Gastroesophageal sphincter (tissue), 4 donors: ENCODE measurements around the gene TMEM214. TPM values are rescaled to one million over a fixed set of nuclear protein-coding genes. Genes with fewer than 3 reads are reported as not detected.

Experiments used
- ATAC-seq: fragments of 150-250 bp; one replicate; pipeline ENCODE4 v1.9.1; 2016; ENCODE audit warnings: mild to moderate bottlenecking, moderate library complexity
- H3K27ac ChIP-seq, 4 donors: fragments of 200-600 bp; sonication (generic) in 3 of 4; 1 replicate in 3 of 4; 2 replicates in 1 of 4; pipeline ENCODE4 v1.5.1; 2016 to 2019
- H3K27me3 ChIP-seq: fragments of 200-600 bp; sonication (generic); one replicate; pipeline ENCODE4 v1.5.1; 2019
- H3K36me3 ChIP-seq, 2 donors: fragments of 200-600 bp; sonication (generic); one replicate each; pipeline ENCODE4 v1.5.1; 2019; ENCODE audit warnings: control low read depth in 1 of 2
- H3K4me1 ChIP-seq, 3 donors: fragments of 200-600 bp; sonication (generic); 1 replicate in 2 of 3; 2 replicates in 1 of 3; pipeline ENCODE4 v1.5.1; 2016 to 2019; ENCODE audit warnings: control low read depth in 2 of 3
- H3K4me3 ChIP-seq, 2 donors: fragments of 200-600 bp; sonication (generic); one replicate each; pipeline ENCODE4 v1.5.1; 2019; ENCODE audit warnings: mild to moderate bottlenecking in 1 of 2, moderate library complexity in 1 of 2
- H3K9me3 ChIP-seq, 3 donors: fragments of 200-600 bp; sonication (generic); one replicate each; pipeline ENCODE4 v1.5.1; 2017 to 2019; ENCODE audit warnings: control low read depth in 2 of 3
- EP300 ChIP-seq: sonication (generic); formaldehyde crosslinking; IDR thresholded peaks from one replicate; pipeline ENCODE4 v1.6.1; 2017; ENCODE audit warnings: antibody characterized with exemption, mild to moderate bottlenecking
- POLR2A ChIP-seq, 2 donors: fragments of 450-650 bp; IDR thresholded peaks; one replicate each; pipeline ENCODE4 v1.6.1; 2017; ENCODE audit warnings: antibody characterized with exemption in 2 of 2, mild to moderate bottlenecking in 2 of 2, moderate library complexity in 1 of 2
- POLR2AphosphoS5 ChIP-seq: sonication (generic); formaldehyde crosslinking; IDR thresholded peaks from one replicate; pipeline ENCODE4 v1.6.1; 2017; ENCODE audit warnings: antibody characterized with exemption
- WGBS, 2 donors: methylation state at CpG; one replicate each; pipeline ENCODE4 v1.1.5; 2018; ENCODE audit warnings: low coverage in 1 of 2; 5-methylcytosine and 5-hydroxymethylcytosine counted together
- total RNA-seq, 4 donors: library from RNA; depleted of rRNA; stranded (reverse); fragments of >200 nt; gene quantifications; one replicate each; pipeline ENCODE4 v1.1.0, GENCODE V29; 2016
- TF ChIP-seq, protein P1 (sequence below), 4 experiments: fragments of 200-600 bp in 2 of 4; fragments of 450-650 bp in 2 of 4; sonication (generic) in 1 of 4; IDR thresholded peaks; one replicate each; pipeline ENCODE4 v1.5.1; 2017 to 2019; ENCODE audit warnings: antibody characterized with exemption in 4 of 4, mild to moderate bottlenecking in 2 of 4, moderate library complexity in 2 of 4

Gene TMEM214
- total RNA-seq, 4 donors from 2014 or later: 16.7 to 39.4 (median 30.3) TPM

DNA sequence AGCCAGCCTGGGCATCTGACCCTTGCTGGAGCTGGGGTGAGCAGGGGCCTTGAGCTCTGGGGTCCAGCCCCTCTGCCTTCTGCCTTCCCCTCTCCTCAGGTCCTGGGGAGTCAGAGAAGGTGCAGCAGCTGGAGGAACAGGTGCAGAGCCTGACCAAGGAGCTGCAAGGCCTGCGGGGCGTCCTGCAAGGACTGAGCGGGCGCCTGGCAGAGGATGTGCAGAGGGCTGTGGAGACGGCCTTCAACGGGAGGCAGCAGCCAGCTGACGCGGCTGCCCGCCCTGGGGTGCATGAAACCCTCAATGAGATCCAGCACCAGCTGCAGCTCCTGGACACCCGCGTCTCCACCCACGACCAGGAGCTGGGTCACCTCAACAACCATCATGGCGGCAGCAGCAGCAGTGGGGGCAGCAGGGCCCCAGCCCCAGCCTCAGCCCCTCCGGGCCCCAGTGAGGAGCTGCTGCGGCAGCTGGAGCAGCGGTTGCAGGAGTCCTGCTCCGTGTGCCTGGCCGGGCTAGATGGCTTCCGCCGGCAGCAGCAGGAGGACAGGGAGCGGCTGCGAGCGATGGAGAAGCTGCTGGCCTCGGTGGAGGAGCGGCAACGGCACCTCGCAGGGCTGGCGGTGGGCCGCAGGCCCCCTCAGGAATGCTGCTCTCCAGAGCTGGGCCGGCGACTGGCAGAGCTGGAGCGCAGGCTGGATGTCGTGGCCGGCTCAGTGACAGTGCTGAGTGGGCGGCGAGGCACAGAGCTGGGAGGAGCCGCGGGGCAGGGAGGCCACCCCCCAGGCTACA, 49.4 kb downstream of the TMEM214 start:
- H3K9me3 ChIP-seq: no peaks in the 10 kb centered on the region
- H3K4me1 ChIP-seq: peaks cover 6 to 94% (median 40%) of the 10 kb centered on the region in 3 donors
- H3K36me3 ChIP-seq: peaks cover 0 to 19% of the 10 kb centered on the region in 2 donors
- H3K27me3 ChIP-seq: no peaks in the 10 kb centered on the region
- TF ChIP-seq EP300: no peak
- TF ChIP-seq, protein P1, sequence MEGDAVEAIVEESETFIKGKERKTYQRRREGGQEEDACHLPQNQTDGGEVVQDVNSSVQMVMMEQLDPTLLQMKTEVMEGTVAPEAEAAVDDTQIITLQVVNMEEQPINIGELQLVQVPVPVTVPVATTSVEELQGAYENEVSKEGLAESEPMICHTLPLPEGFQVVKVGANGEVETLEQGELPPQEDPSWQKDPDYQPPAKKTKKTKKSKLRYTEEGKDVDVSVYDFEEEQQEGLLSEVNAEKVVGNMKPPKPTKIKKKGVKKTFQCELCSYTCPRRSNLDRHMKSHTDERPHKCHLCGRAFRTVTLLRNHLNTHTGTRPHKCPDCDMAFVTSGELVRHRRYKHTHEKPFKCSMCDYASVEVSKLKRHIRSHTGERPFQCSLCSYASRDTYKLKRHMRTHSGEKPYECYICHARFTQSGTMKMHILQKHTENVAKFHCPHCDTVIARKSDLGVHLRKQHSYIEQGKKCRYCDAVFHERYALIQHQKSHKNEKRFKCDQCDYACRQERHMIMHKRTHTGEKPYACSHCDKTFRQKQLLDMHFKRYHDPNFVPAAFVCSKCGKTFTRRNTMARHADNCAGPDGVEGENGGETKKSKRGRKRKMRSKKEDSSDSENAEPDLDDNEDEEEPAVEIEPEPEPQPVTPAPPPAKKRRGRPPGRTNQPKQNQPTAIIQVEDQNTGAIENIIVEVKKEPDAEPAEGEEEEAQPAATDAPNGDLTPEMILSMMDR (IDR thresholded peaks at IDR 0.05): no peak
- no peak for TF ChIP-seq POLR2AphosphoS5
- no peak for TF ChIP-seq POLR2A (IDR thresholded peaks at IDR 0.05)
- no peak for ATAC-seq
- H3K27ac ChIP-seq: peak overlapping the region in 2 of 4 donors; percentile 96 to 98
- WGBS, 2 donors: no CpG with 5 or more reads among the region's 38 CpGs
- no peak overlapping the region for H3K4me3 ChIP-seq

DNA sequence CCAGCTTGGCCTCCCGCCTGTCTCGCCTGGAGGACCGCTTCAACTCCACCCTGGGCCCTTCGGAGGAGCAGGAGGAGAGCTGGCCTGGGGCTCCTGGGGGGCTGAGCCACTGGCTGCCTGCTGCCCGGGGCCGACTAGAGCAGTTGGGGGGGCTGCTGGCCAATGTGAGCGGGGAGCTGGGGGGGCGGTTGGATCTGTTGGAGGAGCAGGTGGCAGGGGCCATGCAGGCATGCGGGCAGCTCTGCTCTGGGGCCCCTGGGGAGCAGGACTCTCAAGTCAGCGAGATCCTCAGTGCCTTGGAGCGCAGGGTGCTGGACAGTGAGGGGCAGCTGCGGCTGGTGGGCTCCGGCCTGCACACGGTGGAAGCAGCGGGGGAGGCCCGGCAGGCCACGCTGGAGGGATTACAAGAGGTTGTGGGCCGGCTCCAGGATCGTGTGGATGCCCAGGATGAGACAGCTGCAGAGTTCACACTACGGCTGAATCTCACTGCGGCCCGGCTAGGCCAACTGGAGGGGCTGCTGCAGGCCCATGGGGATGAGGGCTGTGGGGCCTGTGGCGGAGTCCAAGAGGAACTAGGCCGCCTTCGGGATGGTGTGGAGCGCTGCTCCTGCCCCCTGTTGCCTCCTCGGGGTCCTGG, 50.1 kb downstream of the TMEM214 start:
- TF ChIP-seq POLR2A (IDR thresholded peaks at IDR 0.05) (no peak), EP300 (no peak), POLR2AphosphoS5 (no peak)
- TF ChIP-seq, protein P1 (IDR thresholded peaks at IDR 0.05): no peak
- Histone ChIP-seq H3K27ac (peak overlapping the region in 3 of 4 donors; percentile 12 to 98 (median 96)), H3K36me3 (peaks cover 0 to 19% of the 10 kb centered on the region in 2 donors), H3K9me3 (no peaks in the 10 kb centered on the region), H3K27me3 (no peaks in the 10 kb centered on the region), H3K4me3 (no peak overlapping the region), H3K4me1 (peaks cover 6 to 94% (median 40%) of the 10 kb centered on the region in 3 donors)
- 72 to 80% methylated on average over 1 to 4 of the region's 27 CpGs for WGBS, 2 donors
- ATAC-seq: no peak

DNA sequence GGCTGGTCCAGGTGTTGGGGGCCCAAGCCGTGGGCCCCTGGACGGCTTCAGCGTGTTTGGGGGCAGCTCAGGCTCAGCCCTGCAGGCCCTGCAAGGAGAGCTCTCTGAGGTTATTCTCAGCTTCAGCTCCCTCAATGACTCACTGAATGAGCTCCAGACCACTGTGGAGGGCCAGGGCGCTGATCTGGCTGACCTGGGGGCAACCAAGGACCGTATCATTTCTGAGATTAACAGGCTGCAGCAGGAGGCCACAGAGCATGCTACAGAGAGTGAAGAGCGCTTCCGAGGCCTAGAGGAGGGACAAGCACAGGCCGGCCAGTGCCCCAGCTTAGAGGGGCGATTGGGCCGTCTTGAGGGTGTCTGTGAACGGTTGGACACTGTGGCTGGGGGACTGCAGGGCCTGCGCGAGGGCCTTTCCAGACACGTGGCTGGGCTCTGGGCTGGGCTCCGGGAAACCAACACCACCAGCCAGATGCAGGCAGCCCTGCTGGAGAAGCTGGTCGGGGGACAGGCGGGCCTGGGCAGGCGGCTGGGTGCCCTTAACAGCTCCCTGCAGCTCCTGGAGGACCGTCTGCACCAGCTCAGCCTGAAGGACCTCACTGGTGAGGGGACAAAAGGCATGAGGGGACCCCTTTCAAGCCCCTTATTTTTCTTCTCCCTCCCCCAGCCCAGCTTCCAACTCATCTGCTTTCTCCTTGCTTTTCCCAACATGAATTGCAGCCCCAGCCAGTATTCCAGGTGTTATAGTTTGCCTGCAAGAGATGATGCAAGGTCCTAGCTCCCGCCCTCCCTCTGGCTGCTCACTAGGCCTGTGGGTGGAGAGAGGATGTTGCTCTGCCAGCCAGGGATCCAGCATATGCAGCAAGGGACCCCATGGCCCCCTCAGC, 50.9 kb downstream of the TMEM214 start:
- H3K4me3 ChIP-seq: no peak overlapping the region
- H3K27me3 ChIP-seq: no peaks in the 10 kb centered on the region
- no peak for ATAC-seq
- peak overlapping the region in 3 of 4 donors; percentile 12 to 98 (median 96) for H3K27ac ChIP-seq
- peaks cover 6 to 97% (median 37%) of the 10 kb centered on the region in 3 donors for H3K4me1 ChIP-seq
- no peak for TF ChIP-seq EP300
- no peak for TF ChIP-seq POLR2A (IDR thresholded peaks at IDR 0.05)
- TF ChIP-seq POLR2AphosphoS5: no peak
- TF ChIP-seq, protein P1 (IDR thresholded peaks at IDR 0.05): no peak
- WGBS, 2 donors: 38 to 70% methylated on average over 1 to 8 of the region's 20 CpGs
- H3K36me3 ChIP-seq: peaks cover 0 to 19% of the 10 kb centered on the region in 2 donors
- no peaks in the 10 kb centered on the region for H3K9me3 ChIP-seq

DNA sequence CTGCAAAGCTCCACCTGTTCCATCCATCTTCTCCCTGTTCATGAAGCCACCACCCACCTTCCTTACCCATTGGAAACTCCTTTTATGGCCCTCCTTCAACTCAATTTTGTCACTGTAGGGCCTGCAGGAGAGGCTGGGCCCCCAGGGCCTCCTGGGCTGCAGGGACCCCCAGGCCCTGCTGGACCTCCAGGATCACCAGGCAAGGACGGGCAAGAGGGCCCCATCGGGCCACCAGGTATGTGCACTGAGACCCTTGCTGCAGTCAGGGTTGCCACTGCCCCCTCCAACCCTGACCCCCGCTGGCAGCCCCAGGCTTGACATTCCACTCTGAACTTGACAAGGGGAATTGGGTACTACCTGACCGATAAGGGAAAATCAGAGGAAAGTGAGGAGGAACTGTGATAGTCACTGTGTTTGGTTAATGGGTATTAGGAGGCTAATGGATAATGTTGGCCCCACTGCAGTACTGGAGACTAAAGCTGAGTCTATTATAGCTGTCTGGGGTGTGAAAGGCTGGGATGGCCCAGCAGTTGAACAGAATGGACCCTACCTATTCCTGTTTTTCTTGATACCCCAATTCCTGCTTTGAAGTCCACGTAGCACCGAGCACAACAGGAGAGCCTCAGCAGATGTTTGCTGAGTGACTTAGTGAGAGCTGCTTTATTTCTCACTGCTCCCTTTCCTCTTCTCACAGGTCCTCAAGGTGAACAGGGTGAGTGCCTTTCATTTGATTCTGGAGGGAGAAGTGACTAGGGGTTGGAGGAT, 51.7 kb downstream of the TMEM214 start:
- no peak for TF ChIP-seq EP300
- TF ChIP-seq, protein P1 (IDR thresholded peaks at IDR 0.05): no peak
- no peak for ATAC-seq
- H3K27ac ChIP-seq: peak overlapping the region in 3 of 4 donors; percentile 86 to 98 (median 95)
- no peaks in the 10 kb centered on the region for H3K27me3 ChIP-seq
- WGBS, 2 donors: 60 to 92% methylated on average over 3 of the region's 6 CpGs
- H3K4me3 ChIP-seq: no peak overlapping the region
- H3K4me1 ChIP-seq: peaks cover 6 to 90% (median 37%) of the 10 kb centered on the region in 3 donors
- no peaks in the 10 kb centered on the region for H3K9me3 ChIP-seq
- H3K36me3 ChIP-seq: peaks cover 0 to 19% of the 10 kb centered on the region in 2 donors
